ENCODE data around the gene CRTAC1.

Gene CRTAC1

DNA sequence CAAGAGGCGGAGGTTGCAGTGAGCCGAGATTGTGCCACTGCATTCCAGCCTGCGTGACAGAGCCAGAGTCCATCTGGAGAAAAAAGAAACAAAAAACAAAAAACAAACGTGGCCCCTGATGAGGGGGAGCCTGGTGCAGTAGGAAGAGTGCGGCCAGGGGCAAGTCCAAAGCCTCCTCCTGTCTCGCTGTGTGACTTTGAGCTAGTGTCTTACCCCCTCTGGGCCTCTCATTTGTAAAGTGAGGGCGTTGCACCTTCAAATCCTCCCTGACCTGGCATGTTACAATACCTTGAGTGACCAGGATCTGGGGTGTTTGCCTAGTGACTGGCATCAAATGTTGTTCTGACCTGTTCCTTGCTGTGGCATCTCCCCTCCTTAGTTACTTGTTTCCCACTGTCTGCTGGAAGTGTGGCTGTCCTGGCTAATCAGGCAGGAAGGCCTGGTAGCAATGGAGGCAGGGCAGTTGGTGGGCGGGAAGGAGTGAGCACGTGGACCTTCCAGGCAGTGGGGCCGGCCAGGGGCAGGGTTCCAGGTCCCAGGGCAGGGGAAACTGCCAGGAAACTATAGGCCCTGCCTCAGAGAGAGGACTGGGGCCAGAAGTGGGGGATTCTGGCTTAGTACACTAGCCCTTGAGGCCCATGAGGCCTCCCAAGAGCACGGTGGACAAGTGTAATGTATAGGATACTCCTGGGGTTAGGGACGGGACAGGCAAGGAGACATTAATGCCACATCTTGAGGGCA, 205.2 kb downstream of the CRTAC1 start:
- TF ChIP-seq, protein P1, sequence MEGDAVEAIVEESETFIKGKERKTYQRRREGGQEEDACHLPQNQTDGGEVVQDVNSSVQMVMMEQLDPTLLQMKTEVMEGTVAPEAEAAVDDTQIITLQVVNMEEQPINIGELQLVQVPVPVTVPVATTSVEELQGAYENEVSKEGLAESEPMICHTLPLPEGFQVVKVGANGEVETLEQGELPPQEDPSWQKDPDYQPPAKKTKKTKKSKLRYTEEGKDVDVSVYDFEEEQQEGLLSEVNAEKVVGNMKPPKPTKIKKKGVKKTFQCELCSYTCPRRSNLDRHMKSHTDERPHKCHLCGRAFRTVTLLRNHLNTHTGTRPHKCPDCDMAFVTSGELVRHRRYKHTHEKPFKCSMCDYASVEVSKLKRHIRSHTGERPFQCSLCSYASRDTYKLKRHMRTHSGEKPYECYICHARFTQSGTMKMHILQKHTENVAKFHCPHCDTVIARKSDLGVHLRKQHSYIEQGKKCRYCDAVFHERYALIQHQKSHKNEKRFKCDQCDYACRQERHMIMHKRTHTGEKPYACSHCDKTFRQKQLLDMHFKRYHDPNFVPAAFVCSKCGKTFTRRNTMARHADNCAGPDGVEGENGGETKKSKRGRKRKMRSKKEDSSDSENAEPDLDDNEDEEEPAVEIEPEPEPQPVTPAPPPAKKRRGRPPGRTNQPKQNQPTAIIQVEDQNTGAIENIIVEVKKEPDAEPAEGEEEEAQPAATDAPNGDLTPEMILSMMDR (IDR thresholded peaks at IDR 0.05; ENCODE audit: insufficient read depth, low read depth, low read length, missing control alignments), result no peak
- DNase-seq (ENCODE audit: low read depth), result no peak
- H3K4me3 ChIP-seq (ENCODE audit: low read depth, low read length), result no peak overlapping the region

GRCh38 chr10:97823734-97824133, 206.7 kb downstream of the CRTAC1 start:
- TF ChIP-seq, protein P1 (IDR thresholded peaks at IDR 0.05; ENCODE audit: insufficient read depth, low read depth, low read length, missing control alignments), result no peak
- no peak for DNase-seq (ENCODE audit: low read depth)

DNA sequence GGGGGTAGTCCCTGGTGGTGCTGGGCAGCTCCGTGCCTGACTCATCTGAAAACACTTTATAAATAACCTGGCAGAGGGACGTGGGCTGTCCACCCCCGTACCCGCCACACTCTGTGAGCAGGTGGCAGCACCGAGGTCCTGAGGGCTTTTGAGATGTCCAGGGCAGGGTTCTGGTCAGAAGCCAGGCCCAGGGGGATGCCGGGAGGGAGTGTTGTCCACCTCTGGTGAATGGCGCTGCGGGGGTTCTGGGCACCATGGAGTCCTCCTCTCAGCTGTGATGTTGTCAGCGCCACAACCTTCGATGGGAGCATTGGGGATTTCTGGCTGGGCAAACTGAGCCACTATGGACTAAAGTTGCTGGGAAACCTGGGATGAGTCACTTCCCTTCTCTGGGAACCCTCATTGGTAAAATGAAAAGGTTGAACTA, 208.1 kb downstream of the CRTAC1 start:
- TF ChIP-seq, protein P1 (IDR thresholded peaks at IDR 0.05; ENCODE audit: insufficient read depth, low read depth, low read length, missing control alignments), result no peak
- no peak overlapping the region for H3K4me3 ChIP-seq (ENCODE audit: low read depth, low read length)
- no peak for DNase-seq (ENCODE audit: low read depth)

More at GRCh38 chr10:97823734-97824133, 206.7 kb downstream of the CRTAC1 start:
- H3K4me3 ChIP-seq (ENCODE audit: low read depth, low read length), result no peak overlapping the region

DNA sequence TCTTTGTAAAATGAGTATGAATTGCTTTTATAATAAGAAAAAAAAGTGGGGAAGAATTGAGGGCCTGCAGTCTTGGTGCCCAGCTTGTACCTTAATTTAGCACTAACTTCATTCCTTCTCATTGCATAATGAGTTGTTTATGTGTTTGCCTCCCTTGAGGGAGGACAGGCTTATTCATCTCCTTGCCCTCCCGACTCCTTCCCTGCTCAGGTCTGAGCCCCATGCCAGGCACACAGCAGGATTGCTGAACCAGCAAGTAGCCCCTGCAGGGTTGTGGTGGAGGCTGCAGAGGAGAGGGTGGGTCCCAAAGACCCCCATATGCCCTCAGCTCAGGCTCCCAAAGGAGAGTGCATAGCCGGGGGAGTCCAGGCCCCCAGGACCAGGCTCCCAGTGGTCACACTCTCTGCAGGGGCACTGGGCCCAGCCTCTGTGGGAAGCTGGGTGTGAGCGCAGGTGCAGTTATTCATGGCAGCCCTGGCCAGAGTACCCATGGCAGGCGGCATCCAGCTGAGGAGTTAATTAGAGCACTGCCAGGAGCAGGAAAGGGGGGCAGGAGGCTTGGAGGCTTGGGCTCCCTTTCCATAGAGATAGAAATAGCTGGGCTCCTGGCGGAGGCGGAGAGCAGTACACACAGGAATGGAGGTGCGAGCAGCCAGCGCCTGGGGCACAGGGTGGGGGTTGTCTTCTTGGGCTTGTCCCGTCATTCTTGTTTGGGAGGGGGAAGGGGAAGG, 208.9 kb downstream of the CRTAC1 start:
- TF ChIP-seq, protein P1 (IDR thresholded peaks at IDR 0.05; ENCODE audit: insufficient read depth, low read depth, low read length, missing control alignments), result no peak
- H3K4me3 ChIP-seq (ENCODE audit: low read depth, low read length), result no peak overlapping the region
- no peak for DNase-seq (ENCODE audit: low read depth)

DNA sequence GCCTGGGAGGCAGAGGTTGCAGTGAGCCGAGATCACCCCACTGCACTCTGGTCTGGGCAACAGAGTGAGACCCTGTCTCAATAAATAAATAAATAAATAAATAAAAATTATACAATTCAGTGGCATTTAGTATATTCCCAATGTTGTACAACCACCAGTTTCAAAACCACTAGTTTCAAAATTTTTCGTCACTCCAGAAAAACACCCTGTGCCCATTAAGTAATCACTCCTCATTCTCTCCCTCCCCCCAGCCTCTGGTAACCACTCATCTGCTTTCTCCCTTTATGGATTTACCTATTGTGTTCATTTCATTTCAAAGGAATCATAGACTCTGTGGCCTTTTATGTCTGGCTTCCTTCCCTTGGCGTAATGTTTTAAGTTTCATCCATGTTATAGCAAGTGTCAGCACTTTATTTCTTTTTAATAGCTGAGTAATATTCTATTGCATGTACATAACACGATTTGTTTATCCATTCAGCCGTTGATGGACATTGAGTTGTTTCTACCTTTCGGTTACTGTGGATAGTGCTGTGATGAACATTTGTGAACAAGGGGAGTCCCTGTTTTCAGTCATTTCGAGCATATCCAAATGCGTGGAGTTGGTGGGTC, 210.2 kb downstream of the CRTAC1 start:
- TF ChIP-seq, protein P1 (IDR thresholded peaks at IDR 0.05; ENCODE audit: insufficient read depth, low read depth, low read length, missing control alignments), result no peak
- no peak for DNase-seq (ENCODE audit: low read depth)
- H3K4me3 ChIP-seq (ENCODE audit: low read depth, low read length), result no peak overlapping the region

GRCh38 chr10:97818572-97818971, 211.8 kb downstream of the CRTAC1 start:
- H3K4me3 ChIP-seq (ENCODE audit: low read depth, low read length), result no peak overlapping the region
- DNase-seq (ENCODE audit: low read depth), result no peak
- TF ChIP-seq, protein P1 (IDR thresholded peaks at IDR 0.05; ENCODE audit: insufficient read depth, low read depth, low read length, missing control alignments), result no peak
